ENCODE results near the gene ATRNL1.
"Not testable (repeated sequence)": the region's sequence is repeated elsewhere in the genome, so short reads cannot be mapped to it uniquely, and the experiment has no call there.

Gene ATRNL1

GRCh38 chr10:115214829-115215228, 121.7 kb downstream of the ATRNL1 start:
- DNase-seq (ENCODE audit: low spot score) = no peak

- no peak for DNase-seq (ENCODE audit: low spot score)
These were observed 126.0 kb downstream of the ATRNL1 start for GRCh38 chr10:115219203-115219602.

GRCh38 chr10:115222039-115222438, 128.9 kb downstream of the ATRNL1 start:
- DNase-seq (ENCODE audit: low spot score) = no peak

- no peak for DNase-seq (ENCODE audit: low spot score)
These were observed 146.6 kb downstream of the ATRNL1 start for GRCh38 chr10:115239761-115240160.

- DNase-seq (ENCODE audit: low spot score) = no peak
These were observed 157.6 kb downstream of the ATRNL1 start for GRCh38 chr10:115250784-115251183.

GRCh38 chr10:115253765-115254164, 160.6 kb downstream of the ATRNL1 start:
- not testable (repeated sequence) for DNase-seq (ENCODE audit: low spot score)

- no peak for DNase-seq (ENCODE audit: low spot score)
These were observed 179.3 kb downstream of the ATRNL1 start for GRCh38 chr10:115272482-115272881.

- no peak for DNase-seq (ENCODE audit: low spot score)
These were observed 185.1 kb downstream of the ATRNL1 start for GRCh38 chr10:115278294-115278693.

- DNase-seq (ENCODE audit: low spot score) = no peak
These were observed 202.1 kb downstream of the ATRNL1 start for GRCh38 chr10:115295213-115295805.

GRCh38 chr10:115300080-115300479, 206.9 kb downstream of the ATRNL1 start:
- DNase-seq (ENCODE audit: low spot score) = no peak

GRCh38 chr10:115319669-115320068, 226.5 kb downstream of the ATRNL1 start:
- not testable (repeated sequence) for DNase-seq (ENCODE audit: low spot score)

- no peak for DNase-seq (ENCODE audit: low spot score)
These were observed 228.2 kb downstream of the ATRNL1 start for GRCh38 chr10:115321360-115321759.

- no peak for DNase-seq (ENCODE audit: low spot score)
These were observed 235.2 kb downstream of the ATRNL1 start for GRCh38 chr10:115328331-115328730.

- DNase-seq (ENCODE audit: low spot score) = no peak
These were observed 242.2 kb downstream of the ATRNL1 start for GRCh38 chr10:115335366-115335765.

GRCh38 chr10:115355162-115355760, 262.1 kb downstream of the ATRNL1 start:
- no peak for DNase-seq (ENCODE audit: low spot score)

GRCh38 chr10:115367920-115368319, 274.8 kb downstream of the ATRNL1 start:
- not testable (repeated sequence) for DNase-seq (ENCODE audit: low spot score)

GRCh38 chr10:115379064-115379463, 285.9 kb downstream of the ATRNL1 start:
- no peak for DNase-seq (ENCODE audit: low spot score)

- DNase-seq (ENCODE audit: low spot score) = no peak
These were observed 291.5 kb downstream of the ATRNL1 start for GRCh38 chr10:115384665-115385064.

- DNase-seq (ENCODE audit: low spot score) = no peak
These were observed 297.4 kb downstream of the ATRNL1 start for GRCh38 chr10:115390607-115391006.

- DNase-seq (ENCODE audit: low spot score) = no peak
These were observed 304.9 kb downstream of the ATRNL1 start for GRCh38 chr10:115398026-115398425.

GRCh38 chr10:115402699-115403098, 309.5 kb downstream of the ATRNL1 start:
- DNase-seq (ENCODE audit: low spot score) = no peak

GRCh38 chr10:115405838-115406237, 312.7 kb downstream of the ATRNL1 start:
- not testable (repeated sequence) for DNase-seq (ENCODE audit: low spot score)

- DNase-seq (ENCODE audit: low spot score) = no peak
These were observed 316.2 kb downstream of the ATRNL1 start for GRCh38 chr10:115409347-115409746.
